Fibroblast of mammary gland (primary cell): Measurements from ENCODE around the gene LOXL3.
A peak's percentile ranks its signal among the peaks of the same experiment; 100 is the strongest.

ENCODE experiments used
- DNase-seq: peaks from one replicate; pipeline ENCODE4 v3.0.0-alpha.2; 2010; ENCODE audit warnings: low read depth
- H3K4me3 ChIP-seq: 2 replicates; pipeline ENCODE4 v1.5.1; 2011; ENCODE audit warnings: low read depth, mild to moderate bottlenecking, low read length, moderate library complexity; ENCODE audit not compliant: control insufficient read depth
- TF ChIP-seq, protein P1 (sequence below): conservative IDR thresholded peaks from 2 replicates; pipeline ENCODE4 v1.5.1; 2011; ENCODE audit warnings: low read depth, low read length, inconsistent platforms; ENCODE audit not compliant: control insufficient read depth, insufficient read depth

The LOXL3 gene

DNA sequence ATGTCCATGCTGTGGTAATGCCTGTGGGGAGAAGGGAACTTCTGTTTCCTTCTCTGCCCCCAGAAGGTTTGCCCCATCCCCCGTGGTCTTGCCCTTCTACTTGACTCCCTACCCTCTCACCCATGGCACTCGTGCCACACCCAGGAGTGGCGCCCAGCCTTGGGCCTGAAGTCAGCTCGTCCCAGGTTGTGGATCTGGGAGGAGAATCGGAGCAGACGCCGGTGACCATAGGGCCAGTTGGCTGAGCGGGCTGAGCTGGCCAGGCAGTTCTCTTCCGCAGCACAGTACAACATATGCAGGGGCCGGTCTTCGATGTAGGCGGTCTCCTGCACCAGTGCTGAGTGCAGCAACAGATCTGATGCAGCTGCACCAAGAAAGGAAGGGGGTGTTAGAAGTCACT, 19.3 kb downstream of the LOXL3 start:
- TF ChIP-seq, protein P1, sequence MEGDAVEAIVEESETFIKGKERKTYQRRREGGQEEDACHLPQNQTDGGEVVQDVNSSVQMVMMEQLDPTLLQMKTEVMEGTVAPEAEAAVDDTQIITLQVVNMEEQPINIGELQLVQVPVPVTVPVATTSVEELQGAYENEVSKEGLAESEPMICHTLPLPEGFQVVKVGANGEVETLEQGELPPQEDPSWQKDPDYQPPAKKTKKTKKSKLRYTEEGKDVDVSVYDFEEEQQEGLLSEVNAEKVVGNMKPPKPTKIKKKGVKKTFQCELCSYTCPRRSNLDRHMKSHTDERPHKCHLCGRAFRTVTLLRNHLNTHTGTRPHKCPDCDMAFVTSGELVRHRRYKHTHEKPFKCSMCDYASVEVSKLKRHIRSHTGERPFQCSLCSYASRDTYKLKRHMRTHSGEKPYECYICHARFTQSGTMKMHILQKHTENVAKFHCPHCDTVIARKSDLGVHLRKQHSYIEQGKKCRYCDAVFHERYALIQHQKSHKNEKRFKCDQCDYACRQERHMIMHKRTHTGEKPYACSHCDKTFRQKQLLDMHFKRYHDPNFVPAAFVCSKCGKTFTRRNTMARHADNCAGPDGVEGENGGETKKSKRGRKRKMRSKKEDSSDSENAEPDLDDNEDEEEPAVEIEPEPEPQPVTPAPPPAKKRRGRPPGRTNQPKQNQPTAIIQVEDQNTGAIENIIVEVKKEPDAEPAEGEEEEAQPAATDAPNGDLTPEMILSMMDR: no peak

DNA sequence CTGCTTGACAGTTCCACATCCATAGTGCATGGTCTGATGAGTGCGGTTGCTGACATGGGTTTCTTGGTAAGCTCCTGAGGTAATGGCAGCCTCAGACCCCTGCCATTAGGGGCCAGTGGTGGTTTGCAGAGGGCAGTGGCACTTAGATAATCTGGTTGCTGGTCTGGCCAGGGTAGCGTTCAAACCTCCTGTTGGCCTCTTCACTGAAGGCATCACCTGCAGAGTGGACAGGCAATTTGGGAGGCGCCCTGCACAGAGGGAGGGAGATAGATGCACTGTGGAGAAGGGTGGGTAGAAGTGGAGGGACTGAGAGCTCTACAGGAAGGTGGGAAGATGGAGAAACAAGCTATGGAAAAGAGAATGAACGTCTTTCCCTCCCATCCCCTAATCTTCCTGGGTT, 20.3 kb downstream of the LOXL3 start:
- no peak for DNase-seq
- TF ChIP-seq, protein P1: no peak
- H3K4me3 ChIP-seq: no peak overlapping the region

More for the DNA sequence above, 19.3 kb downstream of the LOXL3 start:
- DNase-seq: no peak
- no peak overlapping the region for H3K4me3 ChIP-seq

DNA sequence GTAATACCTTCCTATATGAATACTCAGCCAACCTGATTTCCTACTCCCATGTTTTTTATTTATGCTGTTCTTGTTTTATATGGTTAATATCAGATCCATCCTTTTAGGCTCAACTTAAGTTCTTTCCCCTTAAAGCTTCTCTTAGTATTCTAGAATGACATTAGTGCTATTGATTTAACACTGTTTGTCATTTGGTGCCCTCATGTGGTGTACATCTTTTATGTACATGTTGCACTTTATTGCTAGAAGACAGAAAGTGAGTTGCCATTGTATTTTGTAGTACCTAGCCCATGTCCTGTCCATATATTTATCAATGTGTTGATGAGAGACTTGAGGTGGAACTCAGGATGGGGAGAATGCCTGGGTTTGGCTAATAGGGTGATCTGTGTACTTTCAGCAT, 21.5 kb downstream of the LOXL3 start:
- H3K4me3 ChIP-seq: no peak overlapping the region
- TF ChIP-seq, protein P1: peak; percentile 38
- DNase-seq: peak; percentile 76

DNA sequence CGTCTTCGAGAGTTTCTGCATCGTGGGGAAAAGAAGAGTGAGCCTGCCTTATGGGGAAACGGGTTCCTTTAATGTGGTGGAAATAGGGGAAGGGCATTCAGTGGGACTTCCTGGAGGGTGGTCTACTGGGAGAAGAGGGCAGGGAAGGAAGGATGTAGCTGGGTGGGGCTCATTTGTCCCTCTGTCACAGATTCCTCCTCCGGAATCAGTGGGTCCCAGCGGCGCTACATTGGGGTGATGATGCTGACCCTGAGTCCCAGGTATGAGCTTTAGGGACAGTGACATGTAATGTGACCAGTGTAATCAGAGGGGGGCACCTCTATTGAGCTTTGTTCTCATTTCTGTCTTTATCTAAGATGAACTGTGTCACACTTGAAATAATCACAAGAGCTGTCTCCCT, 22.1 kb downstream of the LOXL3 start:
- no peak overlapping the region for H3K4me3 ChIP-seq
- DNase-seq: no peak
- TF ChIP-seq, protein P1: no peak

DNA sequence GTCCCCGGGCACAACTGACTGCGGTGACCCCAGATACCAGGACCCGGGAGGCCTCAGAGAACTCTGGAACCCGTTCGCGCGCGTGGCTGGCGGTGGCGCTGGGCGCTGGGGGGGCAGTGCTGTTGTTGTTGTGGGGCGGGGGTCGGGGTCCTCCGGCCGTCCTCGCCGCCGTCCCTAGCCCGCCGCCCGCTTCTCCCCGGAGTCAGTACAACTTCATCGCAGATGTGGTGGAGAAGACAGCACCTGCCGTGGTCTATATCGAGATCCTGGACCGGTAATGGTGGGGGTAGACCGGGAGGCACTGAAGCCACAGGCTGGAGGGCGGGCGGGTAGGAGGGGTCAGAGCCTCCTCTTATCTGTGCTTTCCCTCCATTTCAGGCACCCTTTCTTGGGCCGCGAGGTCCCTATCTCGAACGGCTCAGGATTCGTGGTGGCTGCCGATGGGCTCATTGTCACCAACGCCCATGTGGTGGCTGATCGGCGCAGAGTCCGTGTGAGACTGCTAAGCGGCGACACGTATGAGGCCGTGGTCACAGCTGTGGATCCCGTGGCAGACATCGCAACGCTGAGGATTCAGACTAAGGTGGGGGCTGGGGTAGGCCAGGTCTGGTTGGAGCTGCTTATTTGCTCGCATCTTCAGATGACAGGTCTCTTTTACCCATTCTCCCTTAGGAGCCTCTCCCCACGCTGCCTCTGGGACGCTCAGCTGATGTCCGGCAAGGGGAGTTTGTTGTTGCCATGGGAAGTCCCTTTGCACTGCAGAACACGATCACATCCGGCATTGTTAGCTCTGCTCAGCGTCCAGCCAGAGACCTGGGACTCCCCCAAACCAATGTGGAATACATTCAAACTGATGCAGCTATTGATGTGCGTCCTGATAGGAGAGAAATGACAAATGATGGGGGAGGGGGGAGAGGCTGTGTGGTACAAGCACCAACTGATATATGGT, 23.2 kb downstream of the LOXL3 start:
- TF ChIP-seq, protein P1: no peak
- DNase-seq: peak; percentile 47

DNA sequence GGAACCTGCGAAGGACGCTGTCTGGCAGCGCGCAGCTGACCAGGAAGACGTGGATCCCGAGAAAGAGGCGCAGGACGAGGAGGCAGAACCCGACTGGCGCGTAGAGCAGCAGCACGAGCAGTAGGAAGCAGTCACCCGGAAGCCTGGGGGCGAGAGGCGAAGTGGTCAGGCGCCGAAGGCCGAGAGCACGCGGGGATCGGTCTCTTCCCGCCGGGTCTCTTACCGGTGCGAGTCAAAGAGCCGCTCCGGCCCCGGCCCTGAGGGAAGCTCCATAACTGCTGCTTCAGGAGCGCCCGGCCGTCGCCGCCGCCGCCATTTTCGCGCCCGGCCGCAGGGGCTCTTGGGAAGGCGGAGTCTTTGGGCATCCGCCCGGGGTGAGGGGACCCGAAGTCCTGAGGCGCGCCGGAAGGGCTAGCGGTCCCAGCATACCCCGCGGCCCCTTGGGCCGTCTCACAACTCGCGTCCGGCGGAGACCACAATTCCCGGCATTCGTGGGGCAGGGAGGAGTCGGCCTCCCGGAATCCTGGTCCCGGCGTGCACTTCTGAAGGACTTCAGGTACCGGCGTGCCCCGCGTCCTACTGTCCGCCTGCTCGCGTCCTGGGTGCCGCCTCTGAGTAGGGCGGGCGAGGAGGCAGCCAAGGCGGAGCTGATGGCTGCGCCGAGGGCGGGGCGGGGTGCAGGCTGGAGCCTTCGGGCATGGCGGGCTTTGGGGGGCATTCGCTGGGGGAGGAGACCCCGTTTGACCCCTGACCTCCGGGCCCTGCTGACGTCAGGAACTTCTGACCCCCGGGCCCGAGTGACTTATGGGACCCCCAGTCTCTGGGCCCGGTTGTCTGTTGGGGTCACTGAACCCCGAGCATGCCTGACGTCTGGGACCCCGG, 24.1 kb downstream of the LOXL3 start, which contains the start of the genes AUP1 and HTRA2:
Gene AUP1 (minus strand): TSS at position 350 of the 882 bp plus-strand sequence. CDS start 77 bp downstream, at position 273.
Gene HTRA2 (plus strand): TSS at position 577 of the 882 bp plus-strand sequence. CDS start 74 bp downstream, at position 651.
- peak; percentile 99 for DNase-seq
- H3K4me3 ChIP-seq: peak within 1 kb of the TSS; percentile 98
- TF ChIP-seq, protein P1: no peak

More for the DNA sequence above, 23.2 kb downstream of the LOXL3 start:
- H3K4me3 ChIP-seq: peak overlapping the region; percentile 98
